ENCODE measurements around the gene MRC2.
A peak's percentile ranks its signal among the peaks of the same experiment; 100 is the strongest.
"Not testable (repeated sequence)": the region's sequence is repeated elsewhere in the genome, so short reads cannot be mapped to it uniquely, and the experiment has no call there.

Gene MRC2

DNA sequence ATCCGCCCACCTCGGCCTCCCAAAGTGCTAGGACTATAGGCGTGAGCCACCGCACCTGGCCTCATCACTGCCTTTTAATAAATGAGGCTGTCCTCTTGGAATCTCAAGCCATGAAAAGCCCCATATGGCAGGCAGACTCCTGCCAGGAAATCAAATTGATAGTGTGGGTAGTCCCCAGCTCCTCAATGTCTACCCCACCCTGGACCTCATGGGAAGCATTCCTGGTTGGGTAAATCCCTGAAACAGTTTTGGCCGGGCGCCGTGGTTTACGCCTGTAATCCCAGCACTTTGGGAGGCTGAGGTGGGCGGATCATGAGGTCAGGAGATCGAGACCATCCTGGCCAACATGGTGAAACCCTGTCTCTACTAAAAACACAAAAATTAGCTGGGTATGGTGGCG is 71.0 kb downstream of the MRC2 start:
- not testable (repeated sequence) for DNase-seq (ENCODE audit: low read depth in 2 of 2, low spot score in 1 of 2)

DNA sequence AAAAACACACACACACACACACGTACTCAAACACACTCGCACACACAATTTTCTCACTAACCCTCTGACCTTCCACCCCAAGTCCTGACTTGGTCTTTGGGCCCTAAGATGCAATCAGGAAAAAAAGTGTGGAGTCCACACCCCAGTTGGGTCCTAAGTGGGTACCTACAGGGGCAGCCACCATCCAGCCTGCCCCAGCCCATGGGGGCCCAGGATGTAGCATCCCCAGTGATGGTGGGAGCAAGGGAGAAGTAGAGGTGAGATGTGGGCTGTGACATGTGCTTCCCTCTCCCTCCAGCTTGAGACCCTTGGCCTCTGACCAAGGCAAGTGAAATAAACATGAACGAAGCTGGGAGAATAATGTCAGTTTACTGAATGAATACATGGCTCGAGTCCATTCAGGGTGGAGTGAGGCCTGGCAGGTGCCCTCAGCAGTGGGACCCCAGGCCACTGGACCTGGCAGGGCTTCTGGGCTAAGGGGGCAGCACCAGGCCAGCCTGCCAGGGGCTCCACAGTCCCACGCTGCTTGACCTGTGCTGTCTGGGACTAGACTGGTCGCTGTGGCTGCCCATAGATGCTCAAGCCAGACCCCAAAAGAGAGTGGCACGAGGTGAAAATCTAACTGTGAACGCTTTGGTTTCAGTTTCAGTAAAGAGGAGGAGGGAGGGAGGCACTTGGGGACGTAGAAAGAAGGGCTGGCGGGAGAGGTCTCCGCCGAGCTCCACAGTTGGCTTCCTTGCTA is 73.7 kb downstream of the MRC2 start:
- DNase-seq (ENCODE audit: low read depth in 2 of 2, low spot score in 1 of 2) = no peak

DNA sequence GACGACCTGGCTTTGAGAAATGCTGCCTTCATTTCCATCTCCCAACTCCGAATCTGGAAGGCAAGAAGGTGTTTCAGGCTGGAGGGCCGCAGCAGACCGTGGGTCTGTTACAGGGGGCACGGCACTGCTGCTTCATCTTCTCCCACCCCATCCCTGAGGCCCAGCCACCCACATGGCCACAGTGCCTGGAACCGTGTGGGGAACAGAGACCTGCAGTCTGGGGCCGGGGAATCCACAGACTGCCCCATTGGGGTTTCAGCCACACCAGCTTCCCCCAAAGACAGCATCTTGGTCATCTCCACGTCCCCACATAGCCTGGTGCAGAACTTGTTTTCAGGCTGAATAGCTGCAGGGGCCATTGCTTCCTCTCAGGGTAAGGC is 74.2 kb downstream of the MRC2 start:
- DNase-seq (ENCODE audit: low read depth in 2 of 2, low spot score in 1 of 2) = no peak

DNA sequence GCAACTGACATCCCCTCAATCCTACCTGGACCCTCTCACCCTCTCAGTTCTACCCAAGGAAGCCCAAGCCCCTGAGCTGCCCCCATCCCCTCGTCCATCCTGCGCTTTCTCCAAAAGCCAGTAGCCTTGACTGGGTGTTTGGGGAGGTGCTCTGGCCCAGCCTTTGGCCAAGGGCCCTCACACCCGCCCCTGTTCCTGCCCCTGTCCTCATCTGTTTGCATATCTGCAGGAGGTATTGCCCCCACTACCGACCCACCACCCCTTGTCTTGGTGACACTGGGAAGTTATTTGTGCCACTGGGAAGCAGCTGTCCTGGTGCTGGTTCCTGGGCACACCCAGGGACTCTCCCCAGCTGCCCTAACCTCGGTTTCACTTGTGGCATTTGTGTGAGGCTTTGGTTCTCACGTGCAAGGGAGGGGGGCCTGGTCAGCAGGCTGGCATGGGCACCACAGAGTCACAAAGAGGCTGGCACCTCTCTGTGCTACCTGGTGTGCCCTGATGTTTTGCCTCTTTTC is 75.3 kb downstream of the MRC2 start:
- no peak for DNase-seq (ENCODE audit: low read depth in 2 of 2, low spot score in 1 of 2)

DNA sequence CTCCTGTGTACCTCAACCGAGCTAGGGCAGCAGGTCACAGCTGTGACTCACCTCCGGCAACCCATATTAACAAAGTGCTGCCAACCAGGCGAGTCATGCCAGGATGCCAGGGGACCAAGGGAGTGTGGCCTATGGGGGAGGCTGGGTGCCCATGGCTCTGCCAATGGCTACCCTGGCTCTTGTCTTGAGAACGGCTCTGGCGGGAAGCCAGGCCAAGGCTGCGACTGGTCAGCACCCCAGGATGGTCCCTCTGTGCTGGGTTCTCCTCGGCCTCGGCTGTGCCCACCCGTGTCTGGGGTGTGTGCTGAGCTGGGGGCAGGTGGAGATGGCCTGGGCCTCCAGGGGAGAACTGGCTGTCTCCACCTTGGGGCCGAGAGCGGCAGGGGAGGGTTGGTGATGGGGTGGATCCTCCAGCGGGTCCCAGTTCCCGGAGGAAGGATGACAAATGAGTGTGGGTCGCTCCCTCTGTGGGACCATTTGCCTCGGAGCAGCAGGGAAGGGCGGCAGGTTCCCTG is 75.8 kb downstream of the MRC2 start:
- DNase-seq (ENCODE audit: low read depth in 2 of 2, low spot score in 1 of 2) = no peak

DNA sequence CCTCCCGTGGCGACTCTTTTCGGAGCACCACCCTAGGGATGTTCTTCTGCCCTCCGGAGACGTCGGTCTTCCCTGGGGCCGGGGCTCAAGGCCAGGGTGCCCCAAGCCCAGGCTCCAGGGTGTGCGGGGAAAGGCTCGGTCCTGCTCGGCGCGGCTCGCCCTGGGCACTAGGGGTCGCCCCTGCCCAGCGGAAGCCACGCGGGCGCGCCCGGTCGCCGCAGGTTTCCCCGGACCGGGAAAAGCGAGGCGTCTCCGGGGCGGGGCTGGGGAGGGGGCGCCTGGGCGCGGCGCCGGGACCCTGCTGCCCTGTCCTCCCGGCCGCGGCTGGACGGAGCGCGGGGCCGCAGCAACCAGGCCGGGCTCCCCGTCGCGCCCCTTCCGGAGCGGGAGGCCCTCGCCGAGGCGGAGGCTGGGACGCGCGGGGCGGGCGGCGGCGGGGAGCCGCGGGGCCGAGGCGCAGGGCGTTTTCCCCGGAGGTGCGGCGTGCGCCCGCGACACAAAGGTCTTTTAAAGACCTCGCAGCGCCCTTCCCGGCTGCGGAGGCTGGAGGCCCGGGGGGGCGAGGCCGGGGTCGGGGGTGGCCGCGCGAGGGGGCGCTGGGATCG is 76.4 kb downstream of the MRC2 start:
- peak; percentile 31 to 41 for DNase-seq (ENCODE audit: low read depth in 2 of 2, low spot score in 1 of 2)

DNA sequence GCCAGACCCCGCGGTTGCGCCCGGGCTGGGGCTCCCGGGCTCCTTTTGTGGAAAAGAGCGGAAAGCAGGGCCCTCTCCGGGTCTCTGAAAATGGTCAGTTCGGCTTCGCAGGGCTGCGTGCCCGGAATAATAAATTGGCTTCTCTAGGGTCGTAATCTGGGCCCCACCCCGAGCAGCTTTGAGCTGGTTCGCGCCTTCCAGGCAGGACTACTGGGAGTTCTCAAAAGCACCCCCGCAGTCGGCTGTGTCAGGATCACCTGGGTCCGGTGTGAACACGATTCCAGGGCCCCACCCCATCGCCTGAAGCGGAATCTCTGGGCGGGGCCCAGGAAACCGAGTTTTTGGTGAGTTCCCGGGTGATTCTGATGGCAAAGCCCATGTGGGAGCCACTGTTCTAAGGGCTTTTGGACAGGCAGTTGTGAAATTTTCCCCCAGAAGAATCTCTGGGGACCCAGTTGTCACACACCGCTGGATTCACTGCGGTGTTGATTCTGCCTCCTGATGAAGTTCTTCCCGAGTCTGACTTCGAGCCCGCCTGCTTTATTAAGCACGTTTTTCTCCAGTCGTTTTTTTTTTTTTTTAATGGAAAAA is 77.0 kb downstream of the MRC2 start:
- no peak for DNase-seq (ENCODE audit: low read depth in 2 of 2, low spot score in 1 of 2)

DNA sequence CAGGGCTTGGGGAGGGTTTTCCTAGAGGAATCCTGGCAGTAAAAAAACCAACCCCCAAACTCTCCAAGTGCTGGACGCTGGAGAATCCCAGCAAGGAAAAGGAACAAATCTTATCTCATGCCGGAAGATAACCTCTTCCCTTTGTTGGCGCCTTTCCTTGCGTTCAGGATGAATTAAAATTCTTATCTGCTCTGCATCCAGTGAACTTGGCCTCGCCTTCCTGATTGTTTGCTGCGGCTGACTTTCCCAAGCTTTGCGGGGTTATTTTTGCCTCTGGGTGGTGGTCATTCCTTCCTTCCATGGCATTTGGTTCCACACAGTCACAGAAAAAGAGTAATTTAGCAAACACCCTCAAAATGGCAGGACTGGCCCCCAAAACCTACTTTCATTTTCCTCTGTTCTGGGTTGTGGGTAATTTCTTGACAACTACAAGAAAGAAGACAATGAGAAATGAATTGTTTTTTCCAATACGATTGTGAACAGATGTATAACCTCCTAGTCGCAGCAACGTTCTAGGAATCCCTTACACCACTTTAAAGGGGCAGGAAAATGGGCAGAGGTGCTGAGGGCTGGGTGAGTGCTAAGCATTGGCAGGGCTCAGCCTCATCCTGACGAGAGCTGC is 77.8 kb downstream of the MRC2 start:
- DNase-seq (ENCODE audit: low read depth in 2 of 2, low spot score in 1 of 2) = no peak

DNA sequence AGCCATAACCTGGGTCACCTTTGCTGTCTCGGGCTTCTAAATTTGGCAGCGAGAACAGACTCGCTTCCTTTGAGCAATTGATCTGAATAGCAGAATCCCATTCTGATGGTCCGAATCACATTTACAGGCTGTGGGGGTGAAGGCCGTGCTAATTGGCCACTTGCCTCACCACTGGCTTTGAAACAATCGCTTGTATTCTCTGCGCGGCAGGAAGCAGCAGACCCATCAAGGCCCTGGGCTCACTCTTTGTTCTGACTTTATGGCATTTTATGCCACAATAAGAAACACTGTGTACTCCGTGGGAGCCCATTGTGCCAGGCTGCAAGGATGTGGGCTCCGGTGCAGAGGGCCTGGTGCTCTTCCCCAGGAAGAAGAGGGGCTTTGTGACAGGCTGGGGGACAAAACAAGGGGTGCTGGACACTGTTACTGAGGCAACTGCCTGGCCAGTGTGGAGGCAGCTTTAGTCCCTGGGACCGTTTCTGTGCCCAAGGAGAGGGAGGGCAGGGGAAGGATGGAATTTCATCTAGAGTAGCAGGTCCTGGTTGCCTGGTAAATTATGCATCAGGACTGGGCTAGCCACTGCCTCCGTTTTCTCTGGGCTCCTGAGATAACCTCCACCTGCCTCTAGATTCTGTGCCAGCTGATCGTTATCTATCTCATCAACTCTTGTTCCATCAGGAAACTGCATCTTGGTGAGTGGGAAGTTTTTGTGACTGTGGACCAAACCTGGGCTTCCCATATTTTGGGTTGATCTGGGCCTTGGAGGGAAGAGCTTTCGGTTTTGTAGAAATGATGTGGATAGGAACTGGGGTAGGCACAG is 78.5 kb downstream of the MRC2 start:
- DNase-seq (ENCODE audit: low read depth in 2 of 2, low spot score in 1 of 2) = no peak

DNA sequence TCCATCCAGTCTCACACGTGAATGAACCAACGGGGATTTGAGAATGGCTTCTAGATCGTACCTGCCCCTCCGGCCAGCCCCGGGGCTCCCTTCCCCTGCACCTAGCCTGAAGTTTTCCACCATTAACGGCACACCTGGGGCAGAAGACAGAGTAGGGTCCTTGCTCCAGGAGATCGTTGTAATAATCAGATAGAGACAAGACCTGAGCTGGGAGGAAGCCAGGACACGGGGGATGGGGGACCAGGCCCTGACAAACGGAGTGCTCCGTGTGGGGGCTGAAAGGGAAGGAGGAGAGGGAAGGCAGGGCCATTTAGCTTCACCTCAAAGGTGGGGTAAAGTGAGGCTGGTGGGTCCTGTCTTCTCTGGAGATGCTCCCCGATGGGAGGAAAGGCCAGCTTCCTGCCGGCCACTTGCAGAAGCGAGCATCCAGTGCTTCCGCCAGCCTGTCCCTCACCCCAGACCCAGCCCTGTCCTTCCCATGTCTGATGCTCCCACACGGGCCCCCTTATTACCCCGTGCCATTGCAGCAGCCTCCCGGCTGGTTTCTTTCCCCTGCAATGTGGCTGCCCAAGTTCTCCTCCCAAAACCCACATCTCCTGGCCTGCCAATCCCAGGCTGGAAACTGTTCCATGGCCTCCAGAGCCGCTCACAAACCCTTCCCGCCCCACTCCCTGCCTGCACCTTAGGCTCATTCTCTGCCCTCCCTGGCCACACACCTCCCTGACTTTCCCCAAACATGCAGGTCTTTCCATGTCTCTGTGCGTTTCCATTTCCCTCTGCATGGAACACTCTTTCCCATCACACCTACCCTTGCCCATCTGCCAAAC is 79.3 kb downstream of the MRC2 start:
- no peak for DNase-seq (ENCODE audit: low read depth in 2 of 2, low spot score in 1 of 2)

DNA sequence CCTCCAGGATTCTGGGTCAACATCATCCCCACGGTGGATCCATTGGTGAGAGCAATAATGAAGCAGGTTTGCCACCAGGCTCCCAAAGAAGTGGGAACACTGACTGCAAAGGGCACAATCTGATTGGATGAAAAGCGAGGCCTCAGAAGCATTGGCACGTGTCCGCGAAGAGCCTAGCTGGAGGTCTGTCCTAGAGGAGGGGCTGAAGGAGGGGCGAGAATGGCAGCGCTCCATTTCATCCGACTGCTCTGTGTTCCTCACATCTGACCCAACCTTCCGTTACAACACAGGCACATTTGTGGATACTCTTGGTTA is 79.9 kb downstream of the MRC2 start:
- DNase-seq (ENCODE audit: low read depth in 2 of 2, low spot score in 1 of 2) = no peak

DNA sequence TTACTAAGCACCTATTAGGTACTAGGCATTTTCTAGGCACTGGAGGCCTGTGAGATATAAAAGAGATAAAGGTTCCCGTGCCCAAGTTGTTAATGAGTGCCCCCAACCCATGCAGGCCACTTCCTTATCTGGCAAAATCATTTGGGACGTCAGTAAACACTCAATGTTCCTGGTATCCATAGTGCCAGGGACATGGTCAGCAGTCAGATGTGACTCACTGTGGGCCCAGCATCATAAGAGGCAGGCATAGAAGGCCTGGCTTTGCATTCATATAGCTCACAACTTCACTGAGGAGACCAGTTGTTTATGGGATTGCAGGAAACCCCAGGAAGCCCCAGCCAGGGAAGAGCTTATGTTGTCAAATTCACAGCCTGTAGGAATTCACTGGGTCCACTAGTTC is 81.1 kb downstream of the MRC2 start:
- DNase-seq (ENCODE audit: low read depth in 2 of 2, low spot score in 1 of 2) = no peak

DNA sequence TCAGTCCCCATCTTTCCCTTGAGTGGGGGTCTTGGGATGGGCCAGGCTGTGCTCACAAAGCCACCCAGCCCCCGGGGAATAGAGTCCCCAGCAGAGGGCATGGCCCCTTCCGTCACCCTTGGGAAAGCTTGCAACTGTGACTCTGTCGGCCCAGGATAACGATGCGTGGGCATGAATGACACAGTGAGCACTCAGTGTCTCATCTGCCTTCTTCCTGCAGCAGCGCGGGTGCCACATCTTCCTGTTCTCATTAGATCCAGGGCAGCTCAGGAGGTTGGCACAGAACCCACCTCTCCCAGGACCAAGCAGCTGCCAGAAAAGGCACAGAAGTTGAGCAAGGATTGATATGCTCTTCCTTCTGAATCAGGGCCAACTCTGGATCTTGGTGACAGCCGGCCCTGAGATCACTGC is 84.7 kb downstream of the MRC2 start:
- DNase-seq (ENCODE audit: low read depth in 2 of 2, low spot score in 1 of 2) = no peak

DNA sequence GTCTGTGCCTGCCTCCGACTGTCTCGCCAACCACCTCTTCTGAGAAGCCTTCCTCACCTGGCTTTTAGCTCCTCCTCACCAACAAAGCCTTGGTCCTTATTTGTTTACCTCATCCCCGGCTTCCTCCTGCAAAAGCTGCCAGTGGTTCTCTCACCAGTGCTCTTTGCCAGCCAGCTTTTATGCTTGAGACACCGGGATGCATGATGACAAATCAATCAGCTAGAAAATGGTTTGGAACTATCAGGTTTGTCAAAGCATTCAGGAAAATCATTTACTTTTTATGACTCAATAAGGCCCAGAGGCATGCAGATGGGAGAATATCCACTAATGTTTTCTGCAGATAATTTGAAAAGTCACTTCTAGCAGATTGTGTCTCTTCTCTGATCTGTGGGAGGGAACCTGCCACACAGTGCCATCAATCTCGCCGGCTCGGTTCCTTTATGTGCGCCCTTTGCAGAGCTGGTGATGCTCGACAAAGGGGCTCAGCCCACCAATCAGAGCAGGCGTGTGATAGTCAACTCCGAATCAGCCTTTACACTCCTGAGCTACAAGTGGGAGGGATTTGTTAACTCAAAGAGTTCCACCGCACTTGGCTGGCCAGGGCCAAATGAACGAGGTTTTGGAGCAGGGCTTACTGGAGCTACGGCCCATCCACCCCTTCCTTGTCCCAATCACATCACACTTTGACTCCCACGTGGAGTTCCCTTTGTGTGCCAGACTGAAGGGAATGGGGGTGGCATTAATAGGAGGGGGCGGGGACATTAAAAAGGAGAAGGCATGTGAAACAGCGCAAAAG is 85.8 kb downstream of the MRC2 start:
- DNase-seq (ENCODE audit: low read depth in 2 of 2, low spot score in 1 of 2) = no peak

DNA sequence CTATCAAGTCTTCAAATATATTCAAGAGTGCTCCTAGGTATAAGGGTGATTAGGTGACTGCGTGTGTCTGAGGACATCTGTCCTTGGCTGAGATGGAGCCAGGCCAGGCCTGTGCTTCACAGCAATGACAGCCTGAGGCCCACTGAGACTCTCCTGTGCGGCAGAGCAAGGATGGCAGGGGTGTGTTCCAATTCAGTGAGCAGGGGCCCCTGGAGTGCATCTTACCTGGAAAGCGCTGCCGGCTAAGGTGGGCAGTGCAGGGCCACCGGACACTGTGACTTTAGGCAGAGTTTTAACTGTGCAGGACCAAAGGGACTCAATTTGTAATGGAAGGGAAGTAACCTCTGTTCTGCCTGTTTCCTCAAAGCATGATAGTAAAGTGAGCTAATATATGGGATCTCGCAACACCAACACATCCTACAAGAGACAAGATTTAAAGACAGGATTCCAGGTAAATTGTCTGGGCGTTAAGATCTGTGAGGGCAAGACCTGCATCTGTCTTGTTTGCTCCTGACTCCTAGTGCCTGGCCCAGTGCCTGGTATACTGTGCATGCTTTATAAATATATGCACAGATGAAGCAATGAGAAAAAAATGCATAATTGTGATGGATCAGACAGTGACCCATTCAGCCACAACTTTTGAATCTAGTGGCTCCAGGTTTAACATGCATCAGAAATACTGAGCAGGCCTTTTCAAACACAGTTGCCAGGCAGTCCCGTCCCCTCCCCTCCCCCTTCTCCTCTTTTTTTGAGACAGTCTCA is 86.7 kb downstream of the MRC2 start:
- no peak for DNase-seq (ENCODE audit: low read depth in 2 of 2, low spot score in 1 of 2)

DNA sequence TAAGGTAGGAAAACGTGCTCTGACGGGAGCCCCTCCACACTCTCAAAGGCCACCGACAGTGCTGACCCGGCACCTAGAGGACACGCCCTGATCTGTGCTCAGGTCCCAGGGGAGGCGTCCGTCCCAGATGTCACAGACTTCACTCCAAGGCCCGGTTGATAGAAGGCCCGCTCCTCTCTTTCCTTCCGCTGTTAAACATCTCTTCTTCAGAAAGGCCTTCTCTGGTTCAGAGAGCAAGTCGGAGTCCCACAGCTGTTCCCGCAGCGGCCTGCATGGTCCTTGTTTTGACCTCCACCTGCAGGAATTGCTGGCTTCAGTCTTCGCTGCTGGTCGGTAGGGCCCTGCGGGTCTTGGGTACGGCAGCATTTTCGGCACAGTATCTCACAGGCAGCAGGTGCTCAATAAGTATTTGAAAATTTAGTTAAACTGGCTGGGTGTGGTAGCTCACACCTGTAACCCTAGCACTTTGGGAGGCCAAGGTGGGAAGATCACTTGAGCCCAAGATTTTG is 88.5 kb downstream of the MRC2 start:
- no peak for DNase-seq (ENCODE audit: low read depth in 2 of 2, low spot score in 1 of 2)

DNA sequence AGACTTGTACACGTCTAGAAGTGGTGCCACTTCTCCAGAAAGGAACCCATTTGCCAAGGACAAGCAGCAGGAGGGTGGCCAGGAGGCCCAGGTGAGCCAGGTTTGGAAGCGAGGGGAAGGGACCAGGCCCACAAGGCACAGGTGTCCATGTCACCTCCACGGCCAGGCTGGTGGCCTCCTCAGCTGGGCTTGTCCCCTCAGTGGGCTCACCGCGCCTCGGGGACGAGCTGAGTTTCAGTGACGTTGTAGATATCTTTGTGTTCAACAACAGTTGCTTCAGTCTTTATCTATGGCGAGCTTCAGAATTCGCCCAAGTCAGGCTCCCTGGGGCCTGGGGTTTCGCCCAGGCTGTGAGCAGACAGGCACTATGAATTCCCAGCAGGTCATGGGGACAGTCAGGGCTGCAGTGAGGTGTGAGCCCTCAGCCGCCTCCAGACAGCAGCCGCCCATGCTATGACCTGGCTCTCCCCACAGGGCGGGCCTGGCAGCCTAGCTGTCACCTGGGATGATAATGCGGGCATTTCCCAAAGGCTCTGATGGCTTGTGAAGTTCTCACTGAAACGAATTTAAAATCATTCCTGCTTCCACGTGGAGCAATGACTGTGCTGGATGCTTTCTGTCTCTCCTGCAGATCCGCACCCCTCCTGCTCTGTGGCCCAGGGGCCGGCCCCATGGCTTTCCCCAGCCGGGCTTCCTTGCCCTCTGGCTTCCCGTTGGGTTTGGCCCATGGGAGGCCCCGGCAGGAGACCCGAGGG is 89.5 kb downstream of the MRC2 start:
- no peak for DNase-seq (ENCODE audit: low read depth in 2 of 2, low spot score in 1 of 2)

DNA sequence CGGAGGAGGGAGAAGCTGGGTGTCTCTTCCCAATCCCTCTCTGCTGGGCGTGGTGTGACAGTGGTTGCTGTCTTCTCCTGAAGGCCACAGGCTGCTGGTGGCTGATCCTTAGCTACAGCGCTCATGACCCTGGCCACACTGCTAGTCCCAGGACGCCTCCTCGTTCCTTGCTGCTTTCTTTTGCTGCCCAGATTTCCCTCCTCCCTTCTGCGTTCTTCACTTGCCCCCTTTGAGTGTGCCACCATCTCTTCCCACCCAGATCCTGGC is 90.1 kb downstream of the MRC2 start:
- DNase-seq (ENCODE audit: low read depth in 2 of 2, low spot score in 1 of 2) = no peak

All from stimulated activated CD8-positive, alpha-beta memory T cell treated with anti-CD3 and anti-CD28 coated beads, Interleukin-4, amount 100 ng/mL, for 4 hours (primary cell).